ENCODE results near the gene THAP5. TPM values are rescaled to one million over a fixed set of nuclear protein-coding genes. Genes with fewer than 3 reads are reported as not detected.

The THAP5 gene
- total RNA-seq, 2 donors from 2014 or later: 12.7 to 17.1 TPM

DNA sequence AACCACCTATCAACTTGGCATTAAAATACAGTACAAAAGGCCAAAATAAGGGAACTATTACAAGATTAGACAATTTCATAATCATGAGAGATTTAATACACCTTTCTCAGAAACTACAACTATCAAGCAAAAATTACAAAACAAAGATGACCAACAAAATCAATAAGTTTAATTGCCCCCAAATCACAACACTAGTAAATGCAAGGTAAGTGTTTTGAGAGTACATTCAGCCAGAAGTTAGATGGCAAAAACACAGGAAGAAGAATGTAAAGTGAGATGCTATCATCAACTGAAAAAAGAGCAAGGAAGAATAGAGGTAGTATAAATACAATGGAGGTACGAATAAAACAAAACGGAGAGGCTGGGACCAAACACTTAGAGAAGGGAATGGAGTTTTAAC, 46.7 kb downstream of the THAP5 start:
- no peaks in the 10 kb centered on the region for H3K27me3 ChIP-seq
- DNase-seq: no peak
- no peak for ATAC-seq
- H3K4me1 ChIP-seq: peaks cover 44% of the 10 kb centered on the region
- 83 to 95% methylated on average over 2 of the region's 2 CpGs for WGBS, 2 donors
- H3K4me3 ChIP-seq: no peak overlapping the region
- no peaks in the 10 kb centered on the region for H3K9me3 ChIP-seq
- TF ChIP-seq, protein P1, sequence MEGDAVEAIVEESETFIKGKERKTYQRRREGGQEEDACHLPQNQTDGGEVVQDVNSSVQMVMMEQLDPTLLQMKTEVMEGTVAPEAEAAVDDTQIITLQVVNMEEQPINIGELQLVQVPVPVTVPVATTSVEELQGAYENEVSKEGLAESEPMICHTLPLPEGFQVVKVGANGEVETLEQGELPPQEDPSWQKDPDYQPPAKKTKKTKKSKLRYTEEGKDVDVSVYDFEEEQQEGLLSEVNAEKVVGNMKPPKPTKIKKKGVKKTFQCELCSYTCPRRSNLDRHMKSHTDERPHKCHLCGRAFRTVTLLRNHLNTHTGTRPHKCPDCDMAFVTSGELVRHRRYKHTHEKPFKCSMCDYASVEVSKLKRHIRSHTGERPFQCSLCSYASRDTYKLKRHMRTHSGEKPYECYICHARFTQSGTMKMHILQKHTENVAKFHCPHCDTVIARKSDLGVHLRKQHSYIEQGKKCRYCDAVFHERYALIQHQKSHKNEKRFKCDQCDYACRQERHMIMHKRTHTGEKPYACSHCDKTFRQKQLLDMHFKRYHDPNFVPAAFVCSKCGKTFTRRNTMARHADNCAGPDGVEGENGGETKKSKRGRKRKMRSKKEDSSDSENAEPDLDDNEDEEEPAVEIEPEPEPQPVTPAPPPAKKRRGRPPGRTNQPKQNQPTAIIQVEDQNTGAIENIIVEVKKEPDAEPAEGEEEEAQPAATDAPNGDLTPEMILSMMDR (IDR thresholded peaks at IDR 0.05): no peak
- no peak for TF ChIP-seq POLR2A (IDR thresholded peaks at IDR 0.05)
- H3K36me3 ChIP-seq (replicated peaks in 1 of 2; ENCODE audit: insufficient read depth in 1 of 2, low read depth in 2 of 2): peaks cover 0 to 3% of the 10 kb centered on the region in 2 donors
- intact Hi-C loops (cut with DNase I): no loop called here
- no peak overlapping the region for H3K27ac ChIP-seq

DNA sequence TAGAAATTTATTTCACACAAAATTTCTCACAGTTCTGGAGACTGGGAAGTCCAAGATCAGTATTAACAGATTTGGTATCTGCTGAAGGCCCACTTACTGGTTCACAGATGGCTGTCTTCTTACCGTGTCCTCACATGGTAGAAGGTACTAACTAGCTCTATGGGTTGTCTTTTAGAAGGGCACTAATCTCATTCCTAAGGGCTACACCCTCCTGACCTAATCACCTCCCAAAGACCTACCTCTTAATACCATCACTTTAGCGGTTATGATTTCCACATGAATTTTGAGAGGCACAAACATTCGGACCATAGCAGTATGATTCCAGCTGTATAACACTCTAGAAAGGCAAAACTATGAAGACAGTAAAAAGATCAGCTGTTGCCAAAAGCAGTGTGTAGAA, 51.6 kb downstream of the THAP5 start:
- 96% methylated on average over 3 of the region's 3 CpGs for WGBS, 2 donors
- peaks cover 16% of the 10 kb centered on the region for H3K4me1 ChIP-seq
- H3K36me3 ChIP-seq (replicated peaks in 1 of 2; ENCODE audit: insufficient read depth in 1 of 2, low read depth in 2 of 2): peaks cover 0 to 5% of the 10 kb centered on the region in 2 donors
- H3K9me3 ChIP-seq: no peaks in the 10 kb centered on the region
- H3K27ac ChIP-seq: no peak overlapping the region
- ATAC-seq: no peak
- intact Hi-C loops (cut with DNase I): no loop called here
- DNase-seq: no peak
- H3K4me3 ChIP-seq: no peak overlapping the region
- TF ChIP-seq, protein P1 (IDR thresholded peaks at IDR 0.05): no peak
- TF ChIP-seq POLR2A (IDR thresholded peaks at IDR 0.05): no peak
- H3K27me3 ChIP-seq: no peaks in the 10 kb centered on the region

DNA sequence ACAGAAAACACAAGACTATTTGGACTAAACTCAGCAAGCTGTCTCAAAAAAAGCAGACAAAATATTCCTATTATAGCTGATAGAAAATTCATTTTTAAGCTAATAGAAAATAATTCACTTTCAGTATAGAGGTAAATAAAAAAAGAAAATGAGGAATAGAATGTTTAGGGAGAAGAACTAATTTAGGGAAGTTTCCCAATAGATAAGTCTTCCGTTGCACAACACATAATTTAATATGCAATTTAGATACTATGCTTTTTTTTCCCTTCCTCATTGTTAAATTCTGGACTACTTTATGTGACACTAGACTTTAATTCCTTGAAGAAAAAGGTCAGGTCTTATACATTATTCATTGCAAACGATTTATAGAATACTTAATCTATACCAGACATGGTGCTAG, 53.9 kb downstream of the THAP5 start:
- Histone ChIP-seq H3K9me3 (no peaks in the 10 kb centered on the region), H3K27me3 (no peaks in the 10 kb centered on the region), H3K4me3 (no peak overlapping the region), H3K4me1 (no peaks in the 10 kb centered on the region), H3K36me3 (replicated peaks in 1 of 2; ENCODE audit: insufficient read depth in 1 of 2, low read depth in 2 of 2) (peaks cover 0 to 8% of the 10 kb centered on the region in 2 donors), H3K27ac (no peak overlapping the region)
- 80% methylated on average over 2 of the region's 2 CpGs for WGBS, 2 donors
- TF ChIP-seq, protein P1 (IDR thresholded peaks at IDR 0.05): no peak
- TF ChIP-seq POLR2A (IDR thresholded peaks at IDR 0.05): no peak
- no peak for ATAC-seq
- intact Hi-C loops (cut with DNase I): no loop called here
- no peak for DNase-seq

DNA sequence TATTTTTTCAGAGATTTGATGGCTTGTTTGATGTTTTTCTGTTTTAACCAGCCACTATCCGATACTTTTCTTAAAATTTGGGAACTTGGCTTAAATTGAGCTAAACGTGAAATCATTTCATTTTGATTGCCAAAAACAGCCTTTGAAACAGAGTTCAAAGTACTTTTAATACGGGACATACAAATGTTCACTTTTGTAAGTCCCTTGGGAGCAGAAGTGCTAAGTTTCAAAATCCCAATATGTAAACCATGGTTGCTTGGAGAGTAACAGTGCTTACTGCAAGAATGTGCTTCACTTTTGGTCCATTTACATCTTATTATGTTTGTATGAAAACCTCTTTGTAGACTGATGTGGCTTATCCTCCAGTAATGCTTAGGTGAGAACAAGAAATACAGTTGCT, 54.5 kb downstream of the THAP5 start:
- Histone ChIP-seq H3K27me3 (no peaks in the 10 kb centered on the region), H3K27ac (no peak overlapping the region), H3K9me3 (no peaks in the 10 kb centered on the region), H3K4me1 (no peaks in the 10 kb centered on the region), H3K36me3 (replicated peaks in 1 of 2; ENCODE audit: insufficient read depth in 1 of 2, low read depth in 2 of 2) (peaks cover 0 to 8% of the 10 kb centered on the region in 2 donors), H3K4me3 (no peak overlapping the region)
- ATAC-seq: no peak
- WGBS, 2 donors: 74 to 79% methylated on average over 3 of the region's 3 CpGs
- intact Hi-C loops (cut with DNase I): no loop called here
- DNase-seq: no peak
- TF ChIP-seq POLR2A (IDR thresholded peaks at IDR 0.05): no peak
- TF ChIP-seq, protein P1 (IDR thresholded peaks at IDR 0.05): no peak

Other genes starting within 250 kb of the THAP5 start
- 10 to 100 TPM; 39.4 to 49.8 TPM for gene NRCAM, start 113.3 kb downstream of the THAP5 start, total RNA-seq
- gene PNPLA8, start 43.6 kb downstream of the THAP5 start, total RNA-seq: 10 to 100 TPM; 15.0 to 16.8 TPM
- gene DNAJB9, start 168 bp upstream of the THAP5 start, total RNA-seq: 10 to 100 TPM; 26.0 to 55.8 TPM